A549 (cell line): ENCODE data around the gene ZNF532.

Experiments
- BHLHE40 ChIP-seq: IDR thresholded peaks from 2 replicates; pipeline ENCODE4 v1.6.1; 2012; ENCODE audit warnings: low read depth, low read length, inconsistent platforms
- CEBPB ChIP-seq, 2 experiments: fragments of >200 bp in 1 of 2; sonication (Bioruptor Twin) in 1 of 2; formaldehyde crosslinking in 1 of 2; IDR thresholded peaks; 2 replicates each; pipeline ENCODE4 v1.6.1; 2012 to 2016
- CHD2 ChIP-seq: fragments of 150-350 bp; IDR thresholded peaks from 2 replicates; pipeline ENCODE4 v1.6.1; 2014; ENCODE audit warnings: low read length; ENCODE audit not compliant: partially characterized antibody
- ESRRA ChIP-seq: fragments of 150-350 bp; IDR thresholded peaks from 2 replicates; pipeline ENCODE4 v1.6.1; 2014; ENCODE audit warnings: mild to moderate bottlenecking, low read length, borderline replicate concordance
- FOSL2 ChIP-seq, 2 experiments: fragments of 450-650 bp in 1 of 2; fragments of >200 bp in 1 of 2; sonication (Bioruptor Twin) in 1 of 2; formaldehyde crosslinking; IDR thresholded peaks; 2 replicates each; pipeline versions ENCODE4 v1.5.0 to v1.6.1; 2016 to 2020; ENCODE audit warnings: mild to moderate bottlenecking in 1 of 2, moderate library complexity in 1 of 2
- HDAC2 ChIP-seq: fragments of 200-600 bp; sonication (generic); IDR thresholded peaks from 2 replicates; pipeline ENCODE4 v1.6.1; 2016
- MAFK ChIP-seq: fragments of 450-650 bp; IDR thresholded peaks from 2 replicates; pipeline ENCODE4 v1.6.1; 2014; ENCODE audit not compliant: partially characterized antibody
- POLR2A ChIP-seq: IDR thresholded peaks from 2 replicates; pipeline ENCODE4 v1.6.1; 2012; ENCODE audit warnings: mild to moderate bottlenecking, low read length
- SMC3 ChIP-seq: fragments of >200 bp; sonication (Bioruptor Twin); formaldehyde crosslinking; IDR thresholded peaks from 3 replicates; pipeline ENCODE4 v1.6.1; 2018; ENCODE audit warnings: inconsistent platforms
- ZC3H11A ChIP-seq: fragments of 450-650 bp; IDR thresholded peaks from 2 replicates; pipeline ENCODE4 v1.6.1; 2014; ENCODE audit warnings: antibody characterized with exemption, mild to moderate bottlenecking
- TF ChIP-seq, protein P1 (sequence below): fragments of >200 bp; sonication (Bioruptor Twin); formaldehyde crosslinking; IDR thresholded peaks from 3 replicates; pipeline ENCODE4 v1.5.1; 2016

DNA sequence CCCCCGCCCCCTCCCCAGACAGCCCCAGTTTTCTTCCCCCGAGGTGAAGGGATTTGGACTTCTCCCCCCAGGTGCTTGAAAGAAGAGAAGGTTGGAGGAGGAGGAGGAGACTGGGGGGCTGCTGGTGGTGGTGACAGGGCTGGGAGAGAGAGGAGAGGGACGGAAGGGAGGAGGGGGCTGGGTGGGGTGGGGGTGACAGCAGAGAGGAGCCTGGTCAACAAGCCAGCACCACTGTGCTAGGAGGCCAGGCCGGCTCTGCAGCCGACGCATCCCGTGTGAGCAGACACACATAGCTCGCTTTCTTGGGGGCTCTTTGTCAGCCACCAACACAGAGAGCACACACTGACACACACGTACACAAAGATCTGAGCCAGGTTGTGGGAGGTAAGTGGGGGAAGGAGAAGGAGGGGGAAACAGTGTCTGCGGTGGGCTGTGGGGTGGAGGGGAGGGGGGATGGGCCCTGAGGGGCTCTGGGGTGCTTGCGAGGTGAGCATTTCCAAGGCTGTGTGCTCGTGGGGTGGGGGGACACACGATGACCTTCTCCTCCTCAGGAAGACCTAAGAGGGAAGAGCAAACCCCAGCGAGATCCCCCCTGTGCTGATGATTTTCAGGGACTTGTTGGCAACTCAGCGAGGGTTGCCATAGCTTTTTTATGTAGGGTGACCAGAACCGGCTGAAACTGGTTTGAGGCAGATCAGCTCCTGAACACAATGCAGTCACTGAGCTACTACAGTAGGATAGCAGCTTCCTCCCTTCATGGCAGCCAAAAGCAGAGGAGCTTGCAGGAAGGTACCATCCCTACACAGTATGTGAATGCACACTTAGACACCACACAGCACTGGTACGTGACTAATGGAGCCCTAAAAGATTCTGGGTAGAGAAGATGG lies at the start of gene ZNF532:
- TF ChIP-seq, protein P1, sequence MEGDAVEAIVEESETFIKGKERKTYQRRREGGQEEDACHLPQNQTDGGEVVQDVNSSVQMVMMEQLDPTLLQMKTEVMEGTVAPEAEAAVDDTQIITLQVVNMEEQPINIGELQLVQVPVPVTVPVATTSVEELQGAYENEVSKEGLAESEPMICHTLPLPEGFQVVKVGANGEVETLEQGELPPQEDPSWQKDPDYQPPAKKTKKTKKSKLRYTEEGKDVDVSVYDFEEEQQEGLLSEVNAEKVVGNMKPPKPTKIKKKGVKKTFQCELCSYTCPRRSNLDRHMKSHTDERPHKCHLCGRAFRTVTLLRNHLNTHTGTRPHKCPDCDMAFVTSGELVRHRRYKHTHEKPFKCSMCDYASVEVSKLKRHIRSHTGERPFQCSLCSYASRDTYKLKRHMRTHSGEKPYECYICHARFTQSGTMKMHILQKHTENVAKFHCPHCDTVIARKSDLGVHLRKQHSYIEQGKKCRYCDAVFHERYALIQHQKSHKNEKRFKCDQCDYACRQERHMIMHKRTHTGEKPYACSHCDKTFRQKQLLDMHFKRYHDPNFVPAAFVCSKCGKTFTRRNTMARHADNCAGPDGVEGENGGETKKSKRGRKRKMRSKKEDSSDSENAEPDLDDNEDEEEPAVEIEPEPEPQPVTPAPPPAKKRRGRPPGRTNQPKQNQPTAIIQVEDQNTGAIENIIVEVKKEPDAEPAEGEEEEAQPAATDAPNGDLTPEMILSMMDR, result no peak
- no peak for TF ChIP-seq CEBPB (IDR thresholded peaks at IDR 0.05)
- TF ChIP-seq SMC3, result no peak
- TF ChIP-seq MAFK, result no peak
- no peak for TF ChIP-seq FOSL2 (IDR thresholded peaks at IDR 0.05)
- TF ChIP-seq FOSL2 (CRISPR knock-in tag; IDR thresholded peaks at IDR 0.05), result no peak
- no peak for TF ChIP-seq BHLHE40
- TF ChIP-seq ZC3H11A, result no peak
- no peak for TF ChIP-seq HDAC2
- TF ChIP-seq POLR2A, result no peak
- no peak for TF ChIP-seq CHD2
- no peak for TF ChIP-seq ESRRA
